Measurements from ENCODE around the gene DSG4.

DNA sequence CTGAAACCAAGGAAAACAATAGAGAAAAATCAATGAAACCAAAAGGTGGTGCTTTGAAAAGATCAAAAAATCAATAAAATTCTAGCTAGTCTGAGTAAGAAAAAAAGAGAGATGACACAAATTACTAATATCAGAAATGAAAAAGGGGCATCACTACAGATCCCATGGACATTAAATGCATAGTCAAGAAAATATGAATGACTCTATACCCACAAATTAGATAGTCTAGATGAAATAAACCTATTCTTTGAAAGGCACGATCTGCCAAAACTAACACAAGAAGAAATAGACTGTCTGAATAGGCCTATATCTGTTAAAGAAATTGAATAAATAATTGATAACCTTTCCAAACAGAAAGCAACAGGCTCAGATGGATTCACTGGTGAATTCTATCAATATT lies 55.7 kb downstream of the DSG4 start:
- TF ChIP-seq, protein P1, sequence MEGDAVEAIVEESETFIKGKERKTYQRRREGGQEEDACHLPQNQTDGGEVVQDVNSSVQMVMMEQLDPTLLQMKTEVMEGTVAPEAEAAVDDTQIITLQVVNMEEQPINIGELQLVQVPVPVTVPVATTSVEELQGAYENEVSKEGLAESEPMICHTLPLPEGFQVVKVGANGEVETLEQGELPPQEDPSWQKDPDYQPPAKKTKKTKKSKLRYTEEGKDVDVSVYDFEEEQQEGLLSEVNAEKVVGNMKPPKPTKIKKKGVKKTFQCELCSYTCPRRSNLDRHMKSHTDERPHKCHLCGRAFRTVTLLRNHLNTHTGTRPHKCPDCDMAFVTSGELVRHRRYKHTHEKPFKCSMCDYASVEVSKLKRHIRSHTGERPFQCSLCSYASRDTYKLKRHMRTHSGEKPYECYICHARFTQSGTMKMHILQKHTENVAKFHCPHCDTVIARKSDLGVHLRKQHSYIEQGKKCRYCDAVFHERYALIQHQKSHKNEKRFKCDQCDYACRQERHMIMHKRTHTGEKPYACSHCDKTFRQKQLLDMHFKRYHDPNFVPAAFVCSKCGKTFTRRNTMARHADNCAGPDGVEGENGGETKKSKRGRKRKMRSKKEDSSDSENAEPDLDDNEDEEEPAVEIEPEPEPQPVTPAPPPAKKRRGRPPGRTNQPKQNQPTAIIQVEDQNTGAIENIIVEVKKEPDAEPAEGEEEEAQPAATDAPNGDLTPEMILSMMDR (IDR thresholded peaks at IDR 0.05 in 4 of 5, conservative IDR thresholded peaks at IDR 0.05 in 1 of 5), result no peak
- no peak for TF ChIP-seq POLR2A (IDR thresholded peaks at IDR 0.05)
